G401 (cell line): ENCODE measurements around the gene ITLN1. TPM values are rescaled to one million over a fixed set of nuclear protein-coding genes. Genes with fewer than 3 reads are reported as not detected.
A peak's percentile ranks its signal among the peaks of the same experiment; 100 is the strongest.

Experiments used
- DNase-seq: peaks from one replicate; pipeline ENCODE4 v3.0.0-alpha.2; 2015; ENCODE audit warnings: low spot score
- in situ Hi-C: cut with HindIII; loops from 2 replicates; pipeline ENCODE4 v1.10.0; 2016; ENCODE audit warnings: low sequenced_read_pairs, mixed read lengths
- total RNA-seq: library from RNA; depleted of rRNA; stranded (reverse); fragments of >200 nt; shearing (Covaris generic); gene quantifications from 2 replicates; pipeline ENCODE4 v1.2.3, GENCODE V29; 2014; rRNA removed

Gene ITLN1
- total RNA-seq, 1 experiment from 2014 or later = not detected

DNA sequence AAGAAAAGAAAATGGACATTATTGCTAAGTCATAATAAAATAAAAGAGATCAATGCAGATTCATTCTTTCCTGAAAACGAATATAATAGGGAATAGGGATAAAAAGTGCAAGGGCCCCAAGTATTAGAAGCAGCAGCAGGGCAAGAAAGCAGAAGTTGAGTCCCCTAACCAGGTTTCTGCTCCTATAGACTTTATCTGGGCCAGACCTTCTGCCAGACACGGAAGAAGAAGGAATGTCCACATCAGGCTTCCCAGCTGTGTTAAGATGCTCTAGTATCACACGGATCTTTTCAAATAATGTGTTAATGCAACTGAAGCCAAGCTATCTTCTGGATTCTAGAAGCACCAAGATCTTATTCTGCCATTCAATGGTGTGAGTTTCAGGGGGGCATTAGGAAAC lies 49.2 kb downstream of the ITLN1 start:
- no peak for DNase-seq
- in situ Hi-C loops = no loop called here

GRCh38 chr1:160834945-160835565 lies 49.9 kb downstream of the ITLN1 start:
- in situ Hi-C loops = no loop called here
- DNase-seq = no peak

- in situ Hi-C loops = no loop called here
- peak; percentile 15 for DNase-seq
Measured at GRCh38 chr1:160830321-160831153, 54.4 kb downstream of the ITLN1 start.

DNA sequence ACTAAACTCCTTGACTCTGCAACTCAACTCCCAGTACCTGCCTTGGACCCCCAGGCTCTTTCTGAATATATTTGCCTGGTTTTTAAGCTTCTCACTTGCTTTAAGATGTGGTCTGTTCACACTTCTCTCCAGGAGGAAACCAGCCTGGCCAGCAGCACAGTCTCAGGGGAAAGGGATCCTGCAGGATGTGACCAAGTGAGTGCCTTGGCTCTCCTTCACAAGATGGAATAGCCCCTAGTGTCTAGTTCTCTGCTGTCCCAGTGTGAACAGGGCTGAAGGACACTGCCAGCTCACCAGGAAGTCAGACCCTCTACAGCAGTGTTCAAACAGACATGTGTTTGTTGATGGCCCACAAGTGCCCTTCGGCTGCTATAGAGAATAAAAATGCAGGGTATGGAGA lies 55.2 kb downstream of the ITLN1 start:
- in situ Hi-C loops = no loop called here
- no peak for DNase-seq

GRCh38 chr1:160827418-160827817 lies 57.6 kb downstream of the ITLN1 start:
- DNase-seq = no peak
- in situ Hi-C loops = no loop called here

DNA sequence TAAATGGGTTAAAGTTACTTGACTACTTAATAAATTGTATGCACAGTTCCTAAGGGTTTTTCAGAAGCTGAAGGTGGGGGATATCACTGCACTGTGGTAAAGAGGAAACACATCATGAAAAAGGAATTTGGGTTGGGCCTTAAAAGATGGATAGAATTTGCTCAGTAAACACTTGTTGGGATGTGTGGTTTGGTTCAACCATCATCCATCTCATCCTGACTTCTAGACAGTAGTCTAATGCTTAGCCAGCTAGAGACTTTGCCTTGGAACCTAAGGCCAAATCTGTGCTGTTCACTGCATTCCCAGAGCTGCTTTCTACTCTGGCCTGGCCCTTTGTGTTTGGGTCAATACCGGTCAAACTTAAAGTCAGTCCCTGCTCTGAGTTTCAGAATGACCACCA lies 58.4 kb downstream of the ITLN1 start:
- in situ Hi-C loops = no loop called here
- DNase-seq = no peak

Other genes starting within 250 kb of the ITLN1 start
- not detected in 2 replicates for gene SLAMF1, start 238.1 kb downstream of the ITLN1 start, total RNA-seq
- gene CD48, start 173.4 kb downstream of the ITLN1 start, total RNA-seq = not detected in 2 replicates
- gene SLAMF7, start 145.9 kb downstream of the ITLN1 start, total RNA-seq = not detected in 2 replicates
- gene LY9, start 89.0 kb downstream of the ITLN1 start, total RNA-seq = not detected in 2 replicates
- not detected in 2 replicates for gene CD244, start 22.3 kb downstream of the ITLN1 start, total RNA-seq
- not detected in 2 replicates for gene ITLN2, start 69.6 kb upstream of the ITLN1 start, total RNA-seq
- gene F11R, start 136.0 kb upstream of the ITLN1 start, total RNA-seq = 47.6 and 60.7 TPM in 2 replicates
- gene TSTD1, start 153.8 kb upstream of the ITLN1 start, total RNA-seq = not detected in 2 replicates
- gene USF1, start 160.8 kb upstream of the ITLN1 start, total RNA-seq = 95.1 and 108 TPM in 2 replicates
- 0.10 TPM in 1 of 2 replicates, not detected in the other for gene ARHGAP30, start 184.7 kb upstream of the ITLN1 start, total RNA-seq
- 0.80 and 2.4 TPM in 2 replicates for gene NECTIN4, start 204.4 kb upstream of the ITLN1 start, total RNA-seq
- 6.3 and 7.1 TPM in 2 replicates for gene KLHDC9, start 213.2 kb upstream of the ITLN1 start, total RNA-seq
- gene PFDN2, start 232.9 kb upstream of the ITLN1 start, total RNA-seq = 17.5 and 20.8 TPM in 2 replicates
- 19.4 and 22.3 TPM in 2 replicates for gene NIT1, start 232.9 kb upstream of the ITLN1 start, total RNA-seq
- 22.9 and 48.1 TPM in 2 replicates for gene DEDD, start 247.5 kb upstream of the ITLN1 start, total RNA-seq